K562 (cell line): ENCODE measurements around the gene LTB4R2. TPM values are rescaled to one million over a fixed set of nuclear protein-coding genes. Genes with fewer than 3 reads are reported as not detected.

Experiments used
- ATAC-seq: fragments of 200-7000 bp; cut with Tn5 transposase; 3 replicates; pipeline ENCODE4 v1.9.1; 2020; ENCODE audit warnings: moderate library complexity
- BruUV-seq: library from RNA; stranded (reverse); fragments of 400-500 nt; replicated peaks from 2 replicates; lab custom pipeline; 2021; lab: Mats Ljungman, UMichigan
- CTCF ChIA-PET: fragments of 300-600 bp; formaldehyde crosslinking; extraction: SDS; loops from one replicate; lab custom pipeline; 2021; ENCODE audit warnings: low intra/inter-chr PET ratio; lab: Yijun Ruan, JAX
- POLR2A ChIA-PET: fragments of 300-600, 350-650 bp; sonication (Branson Sonifier 250); formaldehyde crosslinking; extraction: SDS; loops from one replicate; lab custom pipeline; 2021; ENCODE audit warnings: antibody characterized with exemption, inconsistent platforms; lab: Yijun Ruan, JAX
- DNase-seq, 4 experiments: peaks; one replicate each; pipeline versions ENCODE4 v3.0.0 to v3.0.0-alpha.2; 2011 to 2018; ENCODE audit warnings: low spot score in 3 of 4, mixed read lengths in 3 of 4; ENCODE audit errors: extremely low read depth in 1 of 4
- FAIRE-seq: peaks from 2 replicates; lab custom pipeline; 2011; peaks lifted over from hg19 to GRCh38; lab: Jason Lieb, UNC
- H2AFZ ChIP-seq: 2 replicates; pipeline ENCODE4 v1.6.0; 2011; ENCODE audit warnings: low read depth, low read length, control low read depth, inconsistent platforms
- H3K27ac ChIP-seq: fragments of 200-600 bp; 3 replicates; pipeline ENCODE4 v1.8.0; 2011; ENCODE audit warnings: low read depth, mild to moderate bottlenecking, control low read depth, inconsistent platforms, low read length, moderate library complexity, mixed read lengths; ENCODE audit errors: extremely low read depth
- H3K27me3 ChIP-seq, 2 experiments: fragments of 300-600 bp in 1 of 2; 2 replicates in 1 of 2; 3 replicates in 1 of 2; pipeline versions ENCODE4 v1.6.0 to v1.8.0; 2011; ENCODE audit warnings: inconsistent platforms in 2 of 2, low read length in 2 of 2, mild to moderate bottlenecking in 1 of 2, mixed read lengths in 1 of 2, moderate library complexity in 1 of 2; ENCODE audit not compliant: control insufficient read depth in 2 of 2, insufficient read depth in 2 of 2
- H3K36me3 ChIP-seq: fragments of 300-600 bp; 3 replicates; pipeline ENCODE4 v1.8.0; 2011; ENCODE audit warnings: mild to moderate bottlenecking, low read length, inconsistent platforms; ENCODE audit not compliant: control insufficient read depth, insufficient read depth
- H3K4me1 ChIP-seq, 2 experiments: fragments of 200-600 bp in 1 of 2; replicated peaks in 1 of 2; 2 replicates in 1 of 2; 3 replicates in 1 of 2; pipeline versions ENCODE4 v1.5.1 to v1.8.0; 2011; ENCODE audit warnings: inconsistent platforms in 2 of 2, low read length in 2 of 2, mild to moderate bottlenecking in 1 of 2, mixed read lengths in 1 of 2, moderate library complexity in 1 of 2; ENCODE audit not compliant: control insufficient read depth in 2 of 2, insufficient read depth in 2 of 2
- H3K4me2 ChIP-seq: 2 replicates; pipeline ENCODE4 v1.6.1; 2011; ENCODE audit warnings: low read length, control low read depth, inconsistent platforms, mixed read lengths; ENCODE audit not compliant: insufficient read depth
- H3K4me3 ChIP-seq: fragments of 200-600 bp; sonication (generic), shearing (Covaris generic); 2 replicates; pipeline ENCODE4 v1.5.1; 2016; ENCODE audit warnings: control low read depth, inconsistent platforms
- H3K79me2 ChIP-seq: fragments of 200-600 bp; 3 replicates; pipeline ENCODE4 v1.8.0; 2011; ENCODE audit warnings: low read length, inconsistent platforms; ENCODE audit not compliant: control insufficient read depth, insufficient read depth
- H3K9ac ChIP-seq, 2 experiments: 2 replicates each; pipeline versions ENCODE4 v1.6.0 to v1.6.1; 2011; ENCODE audit warnings: low read depth in 2 of 2, low read length in 2 of 2, control low read depth in 1 of 2, inconsistent platforms in 1 of 2, mild to moderate bottlenecking in 1 of 2, mixed read lengths in 1 of 2; ENCODE audit not compliant: insufficient read depth in 1 of 2
- H3K9me1 ChIP-seq: one replicate; pipeline ENCODE4 v1.6.0; 2011; ENCODE audit warnings: inconsistent platforms, mild to moderate bottlenecking, low read length, moderate library complexity; ENCODE audit not compliant: control insufficient read depth, insufficient read depth
- H3K9me3 ChIP-seq: replicated peaks from 2 replicates; pipeline ENCODE4 v1.5.1; 2011; ENCODE audit warnings: low read depth, low read length, inconsistent platforms; ENCODE audit not compliant: control insufficient read depth, insufficient read depth
- H4K20me1 ChIP-seq: replicated peaks from 2 replicates; pipeline ENCODE4 v1.6.1; 2011; ENCODE audit warnings: low read length, inconsistent platforms, mixed read lengths; ENCODE audit not compliant: control insufficient read depth, insufficient read depth
- DPF2 ChIP-seq: fragments of 450-650 bp; IDR thresholded peaks from 2 replicates; pipeline ENCODE4 v1.6.1; 2016
- LEF1 ChIP-seq: fragments of 450-650 bp; IDR thresholded peaks from 2 replicates; pipeline ENCODE4 v1.6.1; 2016; ENCODE audit warnings: mild to moderate bottlenecking
- PRDM10 ChIP-seq: fragments of 450-650 bp; IDR thresholded peaks from 2 replicates; pipeline ENCODE4 v1.6.1; 2018; ENCODE audit not compliant: partially characterized antibody
- VEZF1 ChIP-seq: fragments of 200-800 bp; sonication (Bioruptor generic); IDR thresholded peaks from 2 replicates; pipeline ENCODE4 v1.6.1; 2017; ENCODE audit warnings: missing genetic modification characterization, missing compliant biosample characterization
- WGBS: fragments of 100-300 bp; shearing (Covaris generic); methylation state at CpG from one replicate; pipeline ENCODE4 v1.1.6; 2016; ENCODE audit warnings: low coverage, mixed read lengths; ENCODE audit not compliant: insufficient coverage; ENCODE audit errors: missing lambda C conversion rate; 5-methylcytosine and 5-hydroxymethylcytosine counted together
- in situ Hi-C: fragments of 300-500 bp; cut with MboI; formaldehyde crosslinking; loops from 4 replicates; pipeline ENCODE4 v1.15.0; 2018; ENCODE audit warnings: inconsistent platforms, mixed read lengths
- intact Hi-C: fragments of 100-400 bp; cut with micrococcal nuclease; formaldehyde crosslinking; loops from 2 replicates; pipeline ENCODE4 v1.14.2; 2022
- polyA plus RNA-seq, 8 experiments: library from polyadenylated mRNA; depleted of rRNA in 4 of 8; stranded (reverse) in 5 of 8; unstranded in 3 of 8; fragments of >200 nt; fragmentation: Nextera tagmentation in 2 of 8; fragmentation: Illumina TruSeq in 1 of 8; extraction: Ambion mirVana in 2 of 8; extraction: Trizol in 1 of 8; gene quantifications; 2 replicates each; pipeline versions ENCODE4 v1.2.1 to v1.2.3, GENCODE V29; 2011 to 2014; ENCODE audit warnings: inconsistent platforms in 1 of 8, missing spikeins in 1 of 8
- total RNA-seq, 7 experiments: library from RNA; depleted of rRNA in 6 of 7; stranded (reverse); fragments of >200 nt in 6 of 7; fragmentation: Illumina TruSeq in 2 of 7; extraction: Trizol in 2 of 7; gene quantifications; 2 replicates each; pipeline versions ENCODE4 v1.2.1 to v1.2.3, GENCODE V29; 2011 to 2021; ENCODE audit warnings: low replicate concordance in 1 of 7

The LTB4R2 gene
- total and polyA plus RNA-seq, 9 of the 15 experiments (the other 6 are each of a cell fraction or from before 2014, with no cell fraction given): 0.03 to 11.6 (median 2.8) TPM; not detected in 1

GRCh38 chr14:24343795-24344660 is 34.1 kb downstream of the LTB4R2 start:
- Histone ChIP-seq H3K4me1 (peaks cover 8 to 10% of the 10 kb centered on the region in 2 experiments; a peak in 3 of 5 replicates), H3K9me3 (no peaks in the 10 kb centered on the region), H2AFZ (peak overlapping the region; percentile 22; the same call in 1 of the 2 replicates), H3K9ac (no peak overlapping the region), H3K36me3 (no peaks in the 10 kb centered on the region), H3K79me2 (no peaks in the 10 kb centered on the region), H3K4me3 (no peak overlapping the region), H4K20me1 (no peaks in the 10 kb centered on the region), H3K27me3 (no peaks in the 10 kb centered on the region), H3K27ac (no peak overlapping the region), H3K4me2 (no peak overlapping the region; the same call in 1 of the 2 replicates), H3K9me1 (no peaks in the 10 kb centered on the region)
- DNase-seq (no peak), FAIRE-seq (peak; percentile 15), ATAC-seq (peak; percentile 48; the same call in 1 of the 3 replicates)
- WGBS: 29% methylated on average over 3 of the region's 7 CpGs
- ChIA-PET CTCF (no interaction called here), POLR2A (interaction anchor here (0.6 kb wide), 1 partner anchor 28 kb away, joined by 5 read pairs; no protein-coding TSS in a partner anchor)
- no TSS peak for BruUV-seq
- intact Hi-C loops: no loop called here
- in situ Hi-C loops: loop anchor here (25.0 kb wide), 1 partner anchor 343 kb away; no protein-coding TSS in a partner anchor
- peak; percentile 8 for TF ChIP-seq PRDM10
- TF ChIP-seq LEF1: peak; percentile 39; the same call in 1 of the 2 replicates
- TF ChIP-seq VEZF1 (CRISPR knock-in tag): no peak
- 0 out of 2 replicates have a peak, but pooled peaks have one; percentile 36 for TF ChIP-seq DPF2
